K562 (cell line): ENCODE data around the gene ZEB2.

Experiments
- CBX5 ChIP-seq: IDR thresholded peaks from 2 replicates; pipeline ENCODE4 v1.6.1; 2014; ENCODE audit warnings: low read depth, borderline replicate concordance
- RFX5 ChIP-seq: IDR thresholded peaks from 2 replicates; pipeline ENCODE4 v1.6.1; 2011; ENCODE audit warnings: low read depth, mild to moderate bottlenecking, improper control_type of control experiment, low read length
- ZNF444 ChIP-seq: fragments of 250-450 bp; sonication (Bioruptor Pico); IDR thresholded peaks from 2 replicates; pipeline ENCODE4 v1.4.0; 2020; ENCODE audit warnings: mild to moderate bottlenecking, moderate library complexity
- ZNF766 ChIP-seq: fragments of 200-800 bp; sonication (Bioruptor generic); conservative IDR thresholded peaks from 2 replicates; pipeline ENCODE4 v1.6.1; 2016; ENCODE audit warnings: missing genetic modification characterization, missing compliant biosample characterization

DNA sequence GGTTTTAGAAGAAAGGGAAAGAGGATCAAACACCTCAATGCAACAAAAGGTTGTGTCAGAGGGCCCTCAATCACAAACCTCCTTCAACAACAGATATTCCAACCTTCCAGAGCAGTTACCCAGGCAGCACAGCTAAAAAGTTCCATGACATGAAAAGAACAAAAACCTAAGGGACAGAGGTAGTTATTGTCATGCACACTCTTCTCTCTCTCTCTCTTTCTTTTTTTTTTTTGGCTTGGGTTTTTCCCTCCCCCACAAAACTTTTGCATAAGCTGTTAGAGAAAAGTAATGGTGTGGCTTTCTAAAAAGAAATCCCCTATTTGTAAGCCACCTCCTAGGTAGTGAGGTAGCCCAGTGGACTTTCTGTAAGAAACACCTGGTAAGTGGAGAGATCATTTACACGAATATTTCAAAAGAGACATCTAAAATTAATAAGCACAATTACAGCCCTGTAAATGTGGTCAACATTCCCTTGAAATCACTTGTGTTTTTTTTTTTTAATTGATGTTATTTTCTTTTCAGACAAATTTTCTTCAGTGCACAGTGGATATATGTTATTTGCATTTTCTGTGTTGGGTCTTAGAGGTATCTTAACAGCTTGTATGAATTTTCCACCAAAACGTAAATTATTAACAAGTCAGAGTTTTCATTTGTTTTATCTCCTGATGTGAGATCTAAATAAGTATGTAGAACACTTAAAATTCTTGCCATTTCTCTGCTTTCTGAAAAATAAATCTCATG is 48.4 kb downstream of the ZEB2 start:
- TF ChIP-seq CBX5, result no peak
- no peak for TF ChIP-seq RFX5
- no peak for TF ChIP-seq ZNF444 (CRISPR knock-in tag)
- TF ChIP-seq ZNF766 (CRISPR knock-in tag), result no peak
